ENCODE data around the gene PPP1R36.
"Not testable (repeated sequence)": the region's sequence is repeated elsewhere in the genome, so short reads cannot be mapped to it uniquely, and the experiment has no call there.

The PPP1R36 gene

DNA sequence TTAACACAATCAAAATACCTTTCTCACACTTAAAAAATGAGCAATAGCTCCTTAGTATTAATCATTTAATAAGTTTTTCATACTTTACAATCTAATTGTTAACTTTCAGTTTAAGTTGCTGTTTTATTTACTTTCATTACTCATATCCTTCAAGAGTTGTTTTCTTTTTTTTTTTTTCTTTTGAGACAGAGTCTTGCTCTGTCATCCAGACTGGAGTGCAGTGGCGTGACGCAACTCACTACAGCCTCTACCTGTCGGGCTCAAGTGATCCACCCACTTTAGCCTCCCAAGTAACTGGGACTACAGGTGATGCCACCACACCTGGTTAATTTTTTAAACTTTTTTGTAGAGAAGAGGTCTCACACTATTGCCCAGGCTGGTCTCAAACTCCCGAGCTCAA lies 29.1 kb upstream of the PPP1R36 start:
- no peak for DNase-seq

DNA sequence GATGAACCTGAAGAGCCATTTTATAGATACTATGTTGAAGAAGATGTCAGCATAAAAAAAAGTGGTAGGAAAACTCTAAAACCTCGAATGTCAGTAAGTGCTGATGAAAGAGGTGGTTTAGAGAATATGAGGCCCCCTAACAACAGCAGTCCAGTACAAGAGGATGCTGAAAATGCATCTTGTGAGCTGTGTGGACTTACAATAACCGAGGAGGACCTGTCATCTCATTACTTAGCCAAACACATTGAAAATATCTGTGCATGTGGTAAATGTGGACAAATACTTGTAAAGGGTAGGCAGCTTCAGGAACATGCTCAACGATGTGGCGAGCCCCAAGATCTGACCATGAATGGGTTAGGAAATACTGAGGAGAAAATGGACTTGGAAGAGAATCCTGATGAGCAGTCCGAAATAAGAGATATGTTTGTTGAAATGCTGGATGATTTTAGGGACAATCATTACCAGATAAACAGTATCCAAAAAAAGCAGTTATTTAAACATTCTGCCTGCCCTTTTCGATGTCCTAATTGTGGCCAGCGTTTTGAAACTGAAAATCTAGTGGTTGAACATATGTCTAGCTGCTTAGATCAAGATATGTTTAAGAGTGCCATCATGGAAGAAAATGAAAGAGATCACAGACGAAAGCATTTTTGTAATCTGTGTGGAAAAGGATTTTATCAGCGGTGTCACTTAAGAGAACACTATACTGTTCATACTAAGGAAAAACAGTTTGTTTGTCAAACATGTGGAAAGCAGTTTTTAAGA lies 27.0 kb upstream of the PPP1R36 start:
- DNase-seq = no peak

DNA sequence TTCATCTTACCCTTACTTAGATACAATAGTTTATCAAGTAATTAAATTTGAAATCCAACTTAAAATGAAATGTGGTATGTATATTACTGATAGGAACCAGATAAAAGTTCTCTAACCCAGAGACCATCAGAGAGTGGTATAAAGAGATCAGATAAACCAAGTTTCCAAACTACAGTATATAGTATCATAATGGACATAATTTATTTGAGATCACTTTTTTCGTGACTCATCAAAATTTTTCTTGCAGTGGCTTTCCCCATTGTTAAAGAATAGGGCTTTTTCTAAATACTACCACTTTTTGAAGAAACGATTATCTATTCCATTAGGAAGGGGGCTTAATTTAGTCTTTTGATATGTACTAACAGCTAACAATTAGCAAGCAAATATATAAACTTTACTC lies 24.4 kb upstream of the PPP1R36 start:
- DNase-seq = no peak

DNA sequence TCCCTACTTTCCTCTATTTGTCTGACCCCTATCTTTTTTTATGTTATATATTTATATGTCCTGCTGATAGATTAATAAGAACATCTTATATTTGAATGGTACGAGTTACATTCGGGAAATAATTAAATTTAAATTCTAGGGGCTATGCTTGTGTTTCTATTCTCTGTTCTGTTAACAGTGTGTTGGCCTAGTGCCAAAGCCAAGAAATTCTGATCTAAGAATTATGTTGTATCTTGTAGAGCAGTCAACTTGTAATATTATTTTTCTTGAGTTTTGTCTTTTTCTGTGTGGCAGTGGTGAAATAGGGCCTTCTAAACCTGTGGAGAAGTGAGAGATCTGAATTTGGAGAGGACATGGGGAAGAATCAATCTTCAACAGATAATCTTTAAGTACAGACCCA lies 18.2 kb upstream of the PPP1R36 start:
- DNase-seq = no peak

DNA sequence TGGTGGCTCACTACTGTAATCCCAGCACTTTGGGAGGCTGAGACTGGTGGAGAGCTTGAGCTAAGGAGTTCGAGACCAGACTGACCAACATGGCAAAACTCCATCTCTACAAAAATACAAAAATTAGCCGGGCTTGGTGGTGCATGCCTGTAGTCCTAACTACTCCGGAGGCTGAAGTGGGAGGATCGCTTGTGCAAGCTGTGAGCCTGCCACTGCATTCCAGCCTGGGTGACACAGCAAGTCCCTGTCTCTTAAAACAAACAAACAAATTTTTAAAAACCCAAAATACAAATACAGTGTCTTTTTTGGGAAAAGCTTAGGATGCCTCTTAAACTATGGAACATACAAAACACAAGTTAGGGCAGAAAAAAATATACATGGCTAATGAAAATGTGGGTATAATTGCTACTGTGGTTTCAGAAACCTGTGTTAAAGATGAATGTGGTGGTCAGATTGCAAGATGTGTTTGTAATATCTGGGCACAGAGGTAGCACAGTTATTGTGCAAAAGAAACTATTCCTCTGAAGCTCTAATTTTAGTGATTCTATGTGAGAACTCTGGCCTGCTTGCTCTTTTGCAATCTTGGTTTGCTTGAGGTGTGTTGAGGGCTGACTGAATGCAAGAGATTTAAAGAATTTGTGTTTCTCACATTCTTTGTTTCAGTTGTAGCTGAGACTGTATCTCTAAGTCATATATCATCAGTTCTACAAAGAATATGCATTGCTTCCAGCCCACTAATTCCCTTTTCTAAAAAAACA lies 13.1 kb upstream of the PPP1R36 start:
- DNase-seq = no peak

DNA sequence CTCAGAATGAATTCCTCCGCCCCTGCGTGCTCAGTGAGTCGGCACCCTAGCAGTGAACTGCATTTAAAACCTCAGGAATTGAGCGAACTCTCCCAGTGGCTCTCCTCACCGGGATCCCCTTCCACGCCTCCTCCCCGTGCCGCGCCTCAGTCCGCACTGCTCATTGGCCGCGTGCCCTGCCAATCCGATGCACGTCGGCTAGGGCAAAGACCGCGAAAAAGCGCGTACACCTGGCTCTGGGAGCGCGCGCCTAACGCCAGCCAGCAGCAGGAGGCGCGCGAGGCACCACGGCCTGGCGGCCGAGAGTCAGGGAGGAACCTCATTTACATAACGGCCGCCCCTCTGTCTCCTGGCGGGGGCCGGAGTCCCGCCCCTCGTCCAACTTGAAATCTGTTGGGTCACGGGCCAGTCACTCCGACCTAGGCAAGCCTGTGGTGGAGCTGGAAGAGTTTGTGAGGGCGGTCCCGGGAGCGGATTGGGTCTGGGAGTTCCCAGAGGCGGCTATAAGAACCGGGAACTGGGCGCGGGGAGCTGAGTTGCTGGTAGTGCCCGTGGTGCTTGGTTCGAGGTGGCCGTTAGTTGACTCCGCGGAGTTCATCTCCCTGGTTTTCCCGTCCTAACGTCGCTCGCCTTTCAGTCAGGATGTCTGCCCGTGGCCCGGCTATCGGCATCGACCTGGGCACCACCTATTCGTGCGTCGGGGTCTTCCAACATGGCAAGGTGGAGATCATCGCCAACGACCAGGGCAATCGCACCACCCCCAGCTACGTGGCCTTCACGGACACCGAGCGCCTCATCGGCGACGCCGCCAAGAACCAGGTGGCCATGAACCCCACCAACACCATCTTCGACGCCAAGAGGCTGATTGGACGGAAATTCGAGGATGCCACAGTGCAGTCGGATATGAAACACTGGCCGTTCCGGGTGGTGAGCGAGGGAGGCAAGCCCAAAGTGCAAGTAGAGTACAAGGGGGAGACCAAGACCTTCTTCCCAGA lies 9.3 kb upstream of the PPP1R36 start, which contains the start of gene HSPA2:
Gene HSPA2, plus strand, starts transcription at position 534 of the 995 bp plus-strand sequence. Its CDS starts 109 bp downstream, at position 643.
- DNase-seq = peak; percentile 93

DNA sequence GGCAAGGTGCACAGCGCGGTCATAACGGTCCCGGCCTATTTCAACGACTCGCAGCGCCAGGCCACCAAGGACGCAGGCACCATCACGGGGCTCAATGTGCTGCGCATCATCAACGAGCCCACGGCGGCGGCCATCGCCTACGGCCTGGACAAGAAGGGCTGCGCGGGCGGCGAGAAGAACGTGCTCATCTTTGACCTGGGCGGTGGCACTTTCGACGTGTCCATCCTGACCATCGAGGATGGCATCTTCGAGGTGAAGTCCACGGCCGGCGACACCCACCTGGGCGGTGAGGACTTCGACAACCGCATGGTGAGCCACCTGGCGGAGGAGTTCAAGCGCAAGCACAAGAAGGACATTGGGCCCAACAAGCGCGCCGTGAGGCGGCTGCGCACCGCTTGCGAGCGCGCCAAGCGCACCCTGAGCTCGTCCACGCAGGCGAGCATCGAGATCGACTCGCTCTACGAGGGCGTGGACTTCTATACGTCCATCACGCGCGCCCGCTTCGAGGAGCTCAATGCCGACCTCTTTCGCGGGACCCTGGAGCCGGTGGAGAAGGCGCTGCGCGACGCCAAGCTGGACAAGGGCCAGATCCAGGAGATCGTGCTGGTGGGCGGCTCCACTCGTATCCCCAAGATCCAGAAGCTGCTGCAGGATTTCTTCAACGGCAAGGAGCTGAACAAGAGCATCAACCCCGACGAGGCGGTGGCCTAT lies 8.3 kb upstream of the PPP1R36 start:
- DNase-seq = peak; percentile 7

DNA sequence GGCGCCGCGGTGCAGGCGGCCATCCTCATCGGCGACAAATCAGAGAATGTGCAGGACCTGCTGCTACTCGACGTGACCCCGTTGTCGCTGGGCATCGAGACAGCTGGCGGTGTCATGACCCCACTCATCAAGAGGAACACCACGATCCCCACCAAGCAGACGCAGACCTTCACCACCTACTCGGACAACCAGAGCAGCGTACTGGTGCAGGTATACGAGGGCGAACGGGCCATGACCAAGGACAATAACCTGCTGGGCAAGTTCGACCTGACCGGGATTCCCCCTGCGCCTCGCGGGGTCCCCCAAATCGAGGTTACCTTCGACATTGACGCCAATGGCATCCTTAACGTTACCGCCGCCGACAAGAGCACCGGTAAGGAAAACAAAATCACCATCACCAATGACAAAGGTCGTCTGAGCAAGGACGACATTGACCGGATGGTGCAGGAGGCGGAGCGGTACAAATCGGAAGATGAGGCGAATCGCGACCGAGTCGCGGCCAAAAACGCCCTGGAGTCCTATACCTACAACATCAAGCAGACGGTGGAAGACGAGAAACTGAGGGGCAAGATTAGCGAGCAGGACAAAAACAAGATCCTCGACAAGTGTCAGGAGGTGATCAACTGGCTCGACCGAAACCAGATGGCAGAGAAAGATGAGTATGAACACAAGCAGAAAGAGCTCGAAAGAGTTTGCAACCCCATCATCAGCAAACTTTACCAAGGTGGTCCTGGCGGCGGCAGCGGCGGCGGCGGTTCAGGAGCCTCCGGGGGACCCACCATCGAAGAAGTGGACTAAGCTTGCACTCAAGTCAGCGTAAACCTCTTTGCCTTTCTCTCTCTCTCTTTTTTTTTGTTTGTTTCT lies 7.6 kb upstream of the PPP1R36 start:
- peak; percentile 22 for DNase-seq

DNA sequence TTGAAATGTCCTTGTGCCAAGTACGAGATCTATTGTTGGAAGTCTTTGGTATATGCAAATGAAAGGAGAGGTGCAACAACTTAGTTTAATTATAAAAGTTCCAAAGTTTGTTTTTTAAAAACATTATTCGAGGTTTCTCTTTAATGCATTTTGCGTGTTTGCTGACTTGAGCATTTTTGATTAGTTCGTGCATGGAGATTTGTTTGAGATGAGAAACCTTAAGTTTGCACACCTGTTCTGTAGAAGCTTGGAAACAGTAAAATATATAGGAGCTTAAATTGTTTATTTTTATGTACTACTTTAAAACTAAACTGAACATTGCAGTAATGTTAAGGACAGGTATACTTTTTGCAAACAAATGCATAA lies 6.9 kb upstream of the PPP1R36 start:
- no peak for DNase-seq

DNA sequence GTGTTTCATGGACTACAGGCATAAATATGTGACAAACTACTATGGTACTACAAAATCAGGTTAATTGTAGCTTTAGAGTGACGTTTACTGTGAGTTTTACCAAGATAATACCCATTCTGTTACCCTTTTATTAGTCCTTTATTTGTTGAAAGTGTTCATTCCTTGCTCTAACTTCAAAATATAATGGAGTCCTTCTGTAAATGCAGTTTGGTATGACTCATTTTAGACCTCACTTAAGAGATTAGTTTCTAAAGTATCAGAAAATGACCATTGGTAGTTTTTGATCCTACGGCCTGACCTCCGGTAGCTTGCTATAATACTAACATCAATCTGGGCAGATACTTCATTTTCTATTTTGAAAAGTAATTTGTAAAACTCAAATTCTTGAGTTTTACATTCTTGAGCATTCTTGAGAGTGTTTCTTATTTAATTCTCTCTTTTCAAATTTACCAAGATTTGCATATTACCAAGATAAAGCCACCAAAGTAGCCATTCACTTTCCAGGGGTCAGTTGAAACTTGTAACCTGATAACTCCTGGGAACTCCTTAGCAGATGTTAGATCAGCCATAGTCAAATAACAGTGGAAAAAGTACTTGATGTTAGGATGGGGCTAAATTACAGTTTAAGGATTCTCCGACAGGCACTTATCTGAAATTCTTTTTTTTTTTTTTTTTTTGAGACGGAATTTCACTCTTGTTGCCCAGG lies 5.0 kb upstream of the PPP1R36 start:
- DNase-seq = no peak

DNA sequence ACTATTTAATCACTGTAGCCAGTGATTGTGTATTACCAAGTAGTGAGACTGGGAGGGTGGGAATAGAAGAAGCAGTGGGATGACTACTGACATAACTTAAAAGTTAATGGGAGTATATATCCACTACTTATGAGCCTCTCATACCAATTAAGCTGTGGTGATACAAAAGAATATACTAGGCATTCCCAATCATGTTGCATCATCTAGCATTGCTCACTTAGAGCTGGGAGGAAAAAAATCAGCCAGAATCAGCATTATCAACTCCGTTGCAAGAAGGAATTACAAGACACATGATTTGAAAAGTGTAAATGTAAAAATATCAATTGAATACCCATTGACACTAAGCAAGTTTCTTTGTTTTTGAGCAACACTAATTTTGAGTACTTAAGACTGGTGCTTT lies 745 bp upstream of the PPP1R36 start:
- DNase-seq = no peak

DNA sequence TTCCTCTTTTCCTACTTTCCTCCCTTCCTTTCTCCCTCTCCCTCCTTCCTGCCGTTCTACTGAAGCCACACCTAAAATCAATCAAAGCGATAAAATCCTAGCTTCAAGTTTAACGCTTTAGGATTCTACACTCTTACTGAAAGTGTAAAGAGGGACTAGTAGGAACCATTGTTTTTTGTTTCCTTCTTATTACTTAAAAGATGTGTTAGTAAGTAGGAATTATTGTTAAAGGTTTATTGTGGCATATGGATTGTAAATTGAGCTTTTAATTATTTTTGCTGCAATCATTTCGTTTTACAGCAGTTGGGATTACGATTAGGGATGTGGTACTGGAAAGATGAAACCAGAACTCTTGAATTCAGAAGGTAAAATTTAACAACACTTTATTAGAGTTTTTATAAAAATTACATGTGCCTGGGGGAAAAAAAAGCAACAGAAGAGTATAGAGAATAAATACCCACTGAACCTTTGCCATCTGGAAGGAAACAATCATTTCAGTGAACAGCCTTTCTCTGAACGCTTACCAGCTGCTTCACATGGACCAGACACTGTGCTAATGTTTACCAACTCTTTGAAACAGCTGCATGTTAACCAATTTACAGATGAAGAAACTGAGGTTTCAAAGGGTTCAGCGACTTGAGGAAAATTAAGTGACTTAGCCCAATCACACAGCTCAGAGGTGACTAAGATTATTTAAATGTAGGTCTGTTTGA lies 1.0 kb downstream of the PPP1R36 start:
- DNase-seq = no peak

DNA sequence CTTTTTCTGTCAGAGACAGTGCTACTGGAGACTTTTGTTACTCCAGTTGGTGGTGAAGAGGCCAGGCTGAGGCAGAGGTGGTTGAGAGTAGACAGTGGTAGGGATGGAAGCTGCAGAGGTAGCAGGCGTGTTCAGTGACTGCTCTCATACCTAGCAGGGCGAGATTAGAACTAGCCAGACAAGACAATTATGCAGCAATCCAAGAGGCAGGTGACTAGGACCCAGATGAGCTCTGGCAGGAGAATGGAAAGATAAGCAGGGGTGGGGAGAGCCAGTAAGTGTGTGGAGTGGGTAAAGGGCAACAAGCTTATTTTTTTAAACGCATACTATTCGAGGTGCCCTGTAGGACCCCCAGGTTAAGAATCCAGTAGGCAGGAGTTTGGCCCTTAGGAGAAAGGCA lies 4.8 kb downstream of the PPP1R36 start:
- DNase-seq = no peak

DNA sequence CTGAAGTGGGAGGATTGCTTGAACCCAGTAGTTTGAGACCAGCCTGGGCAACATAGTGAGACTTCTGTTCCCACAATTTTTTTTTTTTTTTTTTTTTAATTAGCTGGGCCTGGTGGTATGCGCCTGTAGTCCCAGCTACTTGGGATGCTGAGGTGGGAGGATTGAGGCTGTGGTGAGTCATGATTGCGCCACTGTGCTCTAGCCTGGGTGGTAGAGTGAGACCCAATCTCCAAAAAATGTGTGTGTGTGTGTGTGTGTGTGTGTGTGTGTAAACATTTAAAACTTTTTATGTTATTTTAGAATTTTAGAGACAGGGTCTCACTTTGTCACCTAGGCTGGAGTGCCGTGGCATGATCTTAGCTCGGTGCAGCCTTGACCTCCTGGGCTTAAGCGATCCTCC lies 6.8 kb downstream of the PPP1R36 start:
- DNase-seq = no peak

DNA sequence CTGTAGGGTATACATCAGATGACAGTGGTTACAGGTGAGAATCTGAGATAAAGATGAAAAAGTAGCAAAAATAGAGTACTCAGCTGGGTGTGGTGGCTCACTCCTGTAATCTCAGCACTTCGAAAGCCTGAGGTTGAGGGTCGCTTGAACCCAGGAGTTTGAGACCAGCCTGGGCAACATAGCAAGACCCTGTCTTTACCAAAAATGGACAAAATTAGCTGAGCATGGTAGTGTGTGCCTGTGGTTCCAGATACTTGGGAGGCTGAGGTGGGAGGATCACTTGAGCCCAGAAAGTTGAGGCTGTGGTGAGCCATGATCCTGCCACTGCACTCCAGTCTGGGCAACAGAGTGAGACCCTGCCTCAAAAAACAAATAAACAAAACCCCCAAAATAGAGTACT lies 8.5 kb downstream of the PPP1R36 start:
- DNase-seq = not testable (repeated sequence)

DNA sequence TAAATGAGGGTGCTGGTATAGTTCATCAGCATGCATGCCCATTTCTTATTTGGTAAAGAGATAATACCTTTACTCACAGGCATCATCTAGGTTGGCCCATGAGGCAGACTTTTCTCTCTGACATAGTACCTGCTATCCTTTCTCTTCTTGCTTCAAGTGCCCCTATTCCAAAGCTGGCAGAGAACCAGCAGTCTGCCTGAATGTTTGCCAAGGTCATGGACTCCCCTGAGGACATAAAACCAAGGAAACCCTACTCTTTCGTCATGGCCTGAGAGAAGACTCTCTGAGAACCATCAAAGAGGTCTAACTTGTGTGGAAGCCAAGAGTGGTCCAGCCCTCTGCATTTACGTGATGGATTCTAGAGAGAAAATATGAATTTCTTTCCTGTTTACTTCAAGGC lies 11.9 kb downstream of the PPP1R36 start:
- no peak for DNase-seq

DNA sequence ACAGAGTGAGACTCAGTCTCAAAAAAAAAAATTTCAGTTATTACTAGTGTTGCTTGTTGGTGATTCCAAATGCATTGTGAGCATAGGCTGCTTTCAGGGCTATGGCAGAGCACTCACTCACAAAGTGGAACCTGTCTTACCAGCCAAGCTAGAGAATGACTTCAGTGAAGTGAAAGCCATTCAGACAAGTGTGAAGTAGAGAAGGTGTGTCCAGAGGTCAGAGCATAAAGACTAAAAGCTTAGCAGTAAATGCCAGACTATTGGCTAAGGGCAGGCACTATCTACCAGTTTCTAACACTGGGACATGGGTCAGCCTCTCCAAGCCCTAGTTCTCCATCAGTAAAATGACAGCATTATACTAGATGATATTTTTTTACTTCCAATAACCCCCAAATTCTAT lies 12.7 kb downstream of the PPP1R36 start:
- DNase-seq = no peak

DNA sequence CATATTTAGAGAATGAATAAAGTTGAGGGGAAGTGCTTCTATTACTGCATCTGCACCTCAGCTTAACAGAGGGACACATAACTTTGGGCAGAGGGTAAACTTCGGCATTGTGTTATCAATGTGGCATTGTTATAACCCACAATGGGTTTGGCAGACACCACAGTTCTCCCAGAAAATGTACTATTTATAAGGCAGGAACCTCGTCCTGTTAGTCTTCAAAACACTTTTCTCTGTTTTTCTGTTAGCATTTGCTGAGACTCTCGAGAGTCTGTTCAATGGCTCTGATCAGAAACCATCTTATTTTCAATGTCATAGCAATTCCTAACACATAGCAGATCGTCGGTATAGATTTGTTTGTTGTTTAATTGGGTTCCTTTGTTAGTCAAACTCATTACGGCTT lies 13.9 kb downstream of the PPP1R36 start:
- DNase-seq = no peak

DNA sequence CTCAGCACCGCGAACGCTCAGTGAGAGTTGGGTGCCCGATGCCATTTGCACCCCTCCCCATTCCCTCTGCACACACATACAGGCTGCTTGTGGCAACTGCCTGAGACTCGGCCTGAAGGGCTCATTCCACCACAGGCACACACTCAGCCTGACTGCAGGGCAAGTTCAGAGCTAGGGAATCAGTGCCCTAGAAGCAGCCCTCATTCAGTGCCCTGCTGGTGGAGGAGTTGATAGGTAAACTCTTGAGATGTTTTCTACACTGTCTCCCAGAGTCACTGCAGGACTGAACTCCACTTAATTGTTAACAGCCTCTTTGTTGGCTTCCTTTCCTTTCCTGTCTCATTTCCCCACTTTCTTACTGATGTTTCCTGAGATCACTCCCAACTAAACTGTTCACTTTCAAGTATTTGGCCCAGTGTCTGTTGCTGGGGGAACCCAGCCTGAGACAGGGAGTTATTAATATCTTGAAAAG lies 16.9 kb downstream of the PPP1R36 start:
- DNase-seq = no peak

DNA sequence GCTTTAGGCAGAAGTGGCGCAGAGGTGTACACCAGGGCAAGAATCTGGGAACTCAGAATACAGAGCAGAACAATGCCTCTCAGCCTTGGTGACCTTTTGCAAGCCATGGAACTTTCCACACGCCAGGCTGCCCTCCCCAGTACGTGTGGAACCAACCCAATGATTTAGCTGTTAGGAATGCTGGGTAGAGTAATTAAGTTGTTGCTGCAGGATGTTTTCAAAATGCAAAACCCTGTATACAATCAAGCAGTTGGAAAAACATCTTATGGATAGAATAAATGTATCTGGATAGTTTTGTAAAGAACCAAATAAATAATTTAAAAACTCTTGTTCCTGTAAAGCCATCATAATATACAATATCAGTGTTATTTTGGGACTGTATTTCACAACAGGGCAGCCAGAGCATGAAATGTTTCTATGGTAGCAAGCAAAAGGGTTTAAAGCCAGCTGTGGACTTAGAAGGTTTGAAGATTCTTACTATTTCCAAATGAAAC lies 19.4 kb downstream of the PPP1R36 start:
- no peak for DNase-seq

Data from CD4-positive, alpha-beta T cell treated with Interleukin-17A for 4 hours (primary cell).